Natural killer cell (primary cell): ENCODE data around the gene NMNAT2. TPM values are rescaled to one million over a fixed set of nuclear protein-coding genes. Genes with fewer than 3 reads are reported as not detected.
A peak's percentile ranks its signal among the peaks of the same experiment; 100 is the strongest.

Source experiments
- ATAC-seq, 3 donors: fragments of 150-1000 bp in 2 of 3; fragments of 200-7000 bp in 1 of 3; cut with Tn5 transposase; 1 replicate in 1 of 3; 2 replicates in 2 of 3; pipeline ENCODE4 v1.10.0; 2021; ENCODE audit warnings: mild to moderate bottlenecking in 2 of 3, moderate library complexity in 2 of 3
- DNase-seq, 2 donors: peaks; one replicate each; pipeline versions ENCODE4 v3.0.0 to v3.0.0-alpha.2; 2013 to 2021; ENCODE audit warnings: mixed read lengths in 1 of 2
- H3K27ac ChIP-seq: one replicate; pipeline ENCODE4 v1.5.1; 2013; ENCODE audit warnings: mild to moderate bottlenecking, low read length
- H3K27me3 ChIP-seq: one replicate; pipeline ENCODE4 v1.6.1; 2013; ENCODE audit warnings: low read length; ENCODE audit not compliant: control insufficient read depth, insufficient read depth
- H3K36me3 ChIP-seq: one replicate; pipeline ENCODE4 v1.6.1; 2013; ENCODE audit warnings: low read length; ENCODE audit not compliant: control insufficient read depth, insufficient read depth
- H3K4me1 ChIP-seq: one replicate; pipeline ENCODE4 v1.6.1; 2013; ENCODE audit warnings: low read length; ENCODE audit not compliant: control insufficient read depth, insufficient read depth
- H3K4me3 ChIP-seq: one replicate; pipeline ENCODE4 v1.5.1; 2013; ENCODE audit warnings: low read length
- H3K9me3 ChIP-seq: one replicate; pipeline ENCODE4 v1.6.1; 2013; ENCODE audit warnings: low read length; ENCODE audit not compliant: control insufficient read depth, insufficient read depth
- H3K27ac Mint-ChIP-seq, 2 donors: one replicate each; pipeline ENCODE4 v1.8.0; 2022; ENCODE audit warnings: mild to moderate bottlenecking in 2 of 2, mixed read lengths in 2 of 2, moderate library complexity in 1 of 2
- H3K27me3 Mint-ChIP-seq, 2 donors: one replicate each; pipeline ENCODE4 v1.8.0; 2022; ENCODE audit warnings: low read depth in 2 of 2, mixed read lengths in 2 of 2
- H3K36me3 Mint-ChIP-seq: one replicate; pipeline ENCODE4 v1.8.0; 2022; ENCODE audit warnings: mixed read lengths
- H3K4me1 Mint-ChIP-seq, 2 donors: one replicate each; pipeline ENCODE4 v1.8.0; 2022; ENCODE audit warnings: mixed read lengths in 2 of 2
- H3K4me3 Mint-ChIP-seq: one replicate; pipeline ENCODE4 v1.8.0; 2022; ENCODE audit warnings: mild to moderate bottlenecking, moderate library complexity, mixed read lengths
- H3K9me3 Mint-ChIP-seq, 2 donors: one replicate each; pipeline ENCODE4 v1.8.0; 2022; ENCODE audit warnings: mixed read lengths in 2 of 2
- WGBS: methylation state at CpG from one replicate; pipeline ENCODE4 v1.1.7; 2013; ENCODE audit warnings: missing lambda C conversion rate; ENCODE audit not compliant: insufficient coverage; 5-methylcytosine and 5-hydroxymethylcytosine counted together
- intact Hi-C: fragments of 100-400 bp; cut with micrococcal nuclease; formaldehyde crosslinking; loops from one replicate; pipeline ENCODE4 v1.14.2; 2022
- total RNA-seq, 4 donors: library from RNA; stranded (reverse); fragments of 120-200 nt in 1 of 4; gene quantifications; one replicate each; pipeline versions ENCODE4 v1.2.3 to v1.2.4, GENCODE V29; 2013 to 2022
- TF ChIP-seq, protein P1 (sequence below): fragments of 200-600 bp; IDR thresholded peaks from one replicate; pipeline ENCODE4 v1.8.0; 2022; ENCODE audit warnings: antibody characterized with exemption

NMNAT2 gene
- total RNA-seq, 3 donors from 2014 or later (not counting 1 experiment from before 2014, with no cell fraction given) = not detected

DNA sequence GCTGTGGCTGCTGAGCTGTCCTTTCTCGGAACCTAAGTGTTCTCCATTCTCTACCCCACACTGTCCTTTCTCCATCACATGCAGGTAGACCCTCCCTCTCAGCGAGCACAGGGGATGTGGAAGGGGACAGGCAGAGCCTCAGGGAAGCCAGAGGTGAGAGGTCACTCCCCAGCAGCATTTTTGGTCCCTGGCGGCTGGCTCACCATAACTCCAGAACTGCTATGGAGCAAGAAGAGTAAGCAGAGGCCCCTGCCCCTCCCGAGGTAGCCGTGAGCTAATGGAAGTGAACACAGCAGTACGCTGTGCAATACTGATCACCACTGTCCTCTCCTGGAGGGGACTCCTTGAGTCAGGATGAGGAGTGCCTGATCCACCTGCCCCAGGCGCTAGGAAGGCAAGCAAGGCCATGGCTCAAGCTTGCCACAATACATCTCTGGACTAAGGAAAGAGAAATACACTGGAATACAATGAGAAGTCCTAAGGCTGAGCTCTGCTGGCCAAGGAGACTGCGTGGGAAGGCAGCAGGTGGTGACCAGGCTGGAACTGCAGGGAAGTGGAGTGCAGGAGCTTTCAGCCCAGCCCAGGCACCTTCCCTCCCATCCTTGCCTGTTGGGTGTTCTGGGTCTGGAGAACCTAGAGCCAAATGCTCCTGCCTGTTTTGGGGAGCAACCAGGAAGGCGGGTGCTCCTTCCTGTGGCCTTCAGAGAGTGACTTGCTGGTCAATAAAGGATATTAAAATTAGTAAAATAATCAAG lies 135.9 kb downstream of the NMNAT2 start:
- TF ChIP-seq, protein P1, sequence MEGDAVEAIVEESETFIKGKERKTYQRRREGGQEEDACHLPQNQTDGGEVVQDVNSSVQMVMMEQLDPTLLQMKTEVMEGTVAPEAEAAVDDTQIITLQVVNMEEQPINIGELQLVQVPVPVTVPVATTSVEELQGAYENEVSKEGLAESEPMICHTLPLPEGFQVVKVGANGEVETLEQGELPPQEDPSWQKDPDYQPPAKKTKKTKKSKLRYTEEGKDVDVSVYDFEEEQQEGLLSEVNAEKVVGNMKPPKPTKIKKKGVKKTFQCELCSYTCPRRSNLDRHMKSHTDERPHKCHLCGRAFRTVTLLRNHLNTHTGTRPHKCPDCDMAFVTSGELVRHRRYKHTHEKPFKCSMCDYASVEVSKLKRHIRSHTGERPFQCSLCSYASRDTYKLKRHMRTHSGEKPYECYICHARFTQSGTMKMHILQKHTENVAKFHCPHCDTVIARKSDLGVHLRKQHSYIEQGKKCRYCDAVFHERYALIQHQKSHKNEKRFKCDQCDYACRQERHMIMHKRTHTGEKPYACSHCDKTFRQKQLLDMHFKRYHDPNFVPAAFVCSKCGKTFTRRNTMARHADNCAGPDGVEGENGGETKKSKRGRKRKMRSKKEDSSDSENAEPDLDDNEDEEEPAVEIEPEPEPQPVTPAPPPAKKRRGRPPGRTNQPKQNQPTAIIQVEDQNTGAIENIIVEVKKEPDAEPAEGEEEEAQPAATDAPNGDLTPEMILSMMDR = no peak
- Histone ChIP-seq H3K27ac (no peak overlapping the region), H3K36me3 (no peaks in the 10 kb centered on the region), H3K9me3 (no peaks in the 10 kb centered on the region), H3K4me3 (no peak overlapping the region), H3K27me3 (no peaks in the 10 kb centered on the region), H3K4me1 (no peaks in the 10 kb centered on the region)
- Mint-ChIP-seq H3K9me3 (no peaks in the 10 kb centered on the region), H3K4me3 (no peak overlapping the region), H3K27me3 (peaks cover 5 to 13% of the 10 kb centered on the region in 2 donors), H3K27ac (no peak overlapping the region), H3K4me1 (no peaks in the 10 kb centered on the region), H3K36me3 (no peaks in the 10 kb centered on the region)
- ATAC-seq (no peak), DNase-seq (no peak)
- 86% methylated on average over 9 of the region's 9 CpGs for WGBS
- intact Hi-C loops = loop anchor here (5.0 kb wide), 1 partner anchor 635 kb away; no protein-coding TSS in a partner anchor

DNA sequence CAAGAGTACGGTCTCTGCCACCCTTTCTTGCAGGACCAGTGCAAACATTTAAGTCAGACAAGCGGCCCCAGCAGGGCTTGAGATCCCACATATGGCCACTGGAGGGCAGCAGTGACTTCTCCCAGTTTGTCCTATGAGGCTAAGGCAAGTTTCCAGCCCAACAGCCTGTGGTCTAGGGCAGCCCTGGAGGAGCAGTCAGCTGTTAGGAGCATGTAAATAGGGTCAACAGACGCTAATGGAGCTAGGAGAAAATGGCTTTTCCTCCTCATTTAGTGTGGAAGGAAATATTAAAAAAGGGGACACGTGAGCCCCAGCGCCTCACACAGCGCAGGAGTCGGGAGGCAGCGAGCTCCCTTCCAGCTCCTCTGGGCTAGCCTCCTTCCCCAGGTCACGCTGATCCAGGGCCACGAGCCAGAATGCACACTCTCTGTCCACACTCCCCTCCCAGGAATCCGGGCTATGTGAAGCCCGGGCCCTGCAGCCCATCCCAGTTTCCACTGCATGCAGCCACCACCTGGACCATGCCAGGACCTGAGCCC lies 136.6 kb downstream of the NMNAT2 start:
- H3K27ac Mint-ChIP-seq = no peak overlapping the region
- Histone ChIP-seq H3K9me3 (no peaks in the 10 kb centered on the region), H3K27me3 (no peaks in the 10 kb centered on the region), H3K4me3 (no peak overlapping the region), H3K4me1 (no peaks in the 10 kb centered on the region), H3K36me3 (no peaks in the 10 kb centered on the region), H3K27ac (no peak overlapping the region)
- H3K9me3 Mint-ChIP-seq = no peaks in the 10 kb centered on the region
- ATAC-seq (peak; percentile 54 to 79 (median 69)), DNase-seq (peak; percentile 40 to 74)
- intact Hi-C loops = loop anchor here (1.0 to 5.0 kb wide), 4 partner anchors 262 to 636 kb away; no protein-coding TSS in a partner anchor
- TF ChIP-seq, protein P1 = peak; percentile 69
- no peak overlapping the region for H3K4me3 Mint-ChIP-seq
- peaks cover 5 to 13% of the 10 kb centered on the region in 2 donors for H3K27me3 Mint-ChIP-seq
- H3K4me1 Mint-ChIP-seq = no peaks in the 10 kb centered on the region
- no peaks in the 10 kb centered on the region for H3K36me3 Mint-ChIP-seq
- WGBS = 73% methylated on average over 11 of the region's 12 CpGs

DNA sequence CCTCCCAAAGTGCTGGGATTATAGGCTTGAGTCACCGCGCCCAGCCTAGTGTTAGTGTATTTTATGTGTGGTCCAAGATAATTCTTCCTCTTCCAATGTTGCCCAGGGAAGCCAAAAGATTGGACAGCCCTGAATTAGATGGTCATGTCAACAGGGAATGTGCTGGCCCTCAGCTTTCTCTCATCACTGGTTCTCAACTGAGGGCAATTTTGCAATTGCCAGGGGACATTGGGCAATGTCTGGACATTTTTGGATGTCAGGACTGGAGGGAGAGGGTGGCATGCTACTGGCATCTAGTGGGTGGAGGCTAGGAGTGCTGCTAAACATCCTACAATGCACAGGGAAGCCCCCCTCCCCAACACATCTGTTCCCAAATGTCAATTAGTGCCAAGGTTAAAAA lies 137.1 kb downstream of the NMNAT2 start:
- Mint-ChIP-seq H3K27me3 (peaks cover 5 to 13% of the 10 kb centered on the region in 2 donors), H3K9me3 (no peaks in the 10 kb centered on the region), H3K27ac (no peak overlapping the region), H3K4me3 (no peak overlapping the region), H3K36me3 (no peaks in the 10 kb centered on the region), H3K4me1 (no peaks in the 10 kb centered on the region)
- H3K4me1 ChIP-seq = no peaks in the 10 kb centered on the region
- no peaks in the 10 kb centered on the region for H3K27me3 ChIP-seq
- 100% methylated on average over 2 of the region's 2 CpGs for WGBS
- DNase-seq (no peak), ATAC-seq (no peak)
- no peak overlapping the region for H3K4me3 ChIP-seq
- H3K27ac ChIP-seq = no peak overlapping the region
- intact Hi-C loops = loop anchor here (1.0 to 5.0 kb wide), 4 partner anchors 262 to 636 kb away; no protein-coding TSS in a partner anchor
- TF ChIP-seq, protein P1 = no peak
- no peaks in the 10 kb centered on the region for H3K9me3 ChIP-seq
- no peaks in the 10 kb centered on the region for H3K36me3 ChIP-seq
